ENCODE results near the gene ULK2.

The ULK2 gene

GRCh38 chr17:19747159-19747719 is 120.5 kb downstream of the ULK2 start:
- no peak for DNase-seq (ENCODE audit: low read depth in 3 of 3)

GRCh38 chr17:19746517-19746916 is 121.2 kb downstream of the ULK2 start:
- DNase-seq (ENCODE audit: low read depth in 3 of 3): no peak

- peak; percentile 72 to 84 (median 77) for DNase-seq (ENCODE audit: low read depth in 3 of 3)
Measured at GRCh38 chr17:19744922-19745757, 122.6 kb downstream of the ULK2 start.

GRCh38 chr17:19744492-19744891 is 123.2 kb downstream of the ULK2 start:
- no peak for DNase-seq (ENCODE audit: low read depth in 3 of 3)

GRCh38 chr17:19743101-19744100 is 124.3 kb downstream of the ULK2 start:
- no peak for DNase-seq (ENCODE audit: low read depth in 3 of 3)

GRCh38 chr17:19742495-19742894 is 125.2 kb downstream of the ULK2 start:
- no peak for DNase-seq (ENCODE audit: low read depth in 3 of 3)

- DNase-seq (ENCODE audit: low read depth in 3 of 3): no peak
Measured at GRCh38 chr17:19741832-19742457, 125.8 kb downstream of the ULK2 start.

- no peak for DNase-seq (ENCODE audit: low read depth in 3 of 3)
Measured at GRCh38 chr17:19740933-19741332, 126.8 kb downstream of the ULK2 start.

GRCh38 chr17:19739241-19740201 is 128.2 kb downstream of the ULK2 start:
- no peak for DNase-seq (ENCODE audit: low read depth in 3 of 3)

GRCh38 chr17:19738757-19739156 is 129.0 kb downstream of the ULK2 start:
- DNase-seq (ENCODE audit: low read depth in 3 of 3): no peak

- DNase-seq (ENCODE audit: low read depth in 3 of 3): no peak
Measured at GRCh38 chr17:19738073-19738449, 129.7 kb downstream of the ULK2 start.

- no peak for DNase-seq (ENCODE audit: low read depth in 3 of 3)
Measured at GRCh38 chr17:19737305-19738072, 130.2 kb downstream of the ULK2 start.

- DNase-seq (ENCODE audit: low read depth in 3 of 3): no peak
Measured at GRCh38 chr17:19736071-19736470, 131.7 kb downstream of the ULK2 start.

GRCh38 chr17:19733953-19734526 is 133.7 kb downstream of the ULK2 start:
- DNase-seq (ENCODE audit: low read depth in 3 of 3): no peak

GRCh38 chr17:19731626-19732025 is 136.1 kb downstream of the ULK2 start:
- no peak for DNase-seq (ENCODE audit: low read depth in 3 of 3)

- DNase-seq (ENCODE audit: low read depth in 3 of 3): no peak
Measured at GRCh38 chr17:19730843-19731242, 136.9 kb downstream of the ULK2 start.

- DNase-seq (ENCODE audit: low read depth in 3 of 3): no peak
Measured at GRCh38 chr17:19729900-19730299, 137.8 kb downstream of the ULK2 start.

- DNase-seq (ENCODE audit: low read depth in 3 of 3): no peak
Measured at GRCh38 chr17:19728084-19728495, 139.6 kb downstream of the ULK2 start.

- DNase-seq (ENCODE audit: low read depth in 3 of 3): no peak
Measured at GRCh38 chr17:19727501-19728078, 140.1 kb downstream of the ULK2 start.
